ENCODE measurements around the gene SEMA3C. TPM values are rescaled to one million over a fixed set of nuclear protein-coding genes. Genes with fewer than 3 reads are reported as not detected.

The SEMA3C gene
- total RNA-seq, 2 donors from 2014 or later = 3.0 to 3.4 TPM

DNA sequence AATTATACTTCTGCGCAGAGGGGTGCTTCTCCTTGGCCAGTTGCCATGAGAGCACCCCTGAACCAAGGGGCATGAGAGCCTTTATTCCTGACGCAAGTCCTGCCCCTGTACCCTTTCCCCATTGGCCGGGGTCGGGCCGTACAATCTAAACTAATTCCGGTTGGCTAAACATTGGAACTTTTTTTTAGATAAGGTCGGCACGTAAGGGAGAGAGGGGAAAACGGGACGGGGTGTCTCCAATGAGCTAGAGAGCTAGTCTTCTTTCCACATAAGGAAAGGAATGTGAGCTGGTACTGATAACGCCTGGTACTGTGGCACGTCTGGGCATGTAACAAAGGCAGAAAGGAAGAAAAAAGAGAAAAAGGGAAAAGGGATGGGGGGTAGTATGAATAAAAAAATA lies 183.5 kb downstream of the SEMA3C start:
- Histone ChIP-seq H3K4me3 (no peak overlapping the region), H3K36me3 (replicated peaks in 1 of 2; ENCODE audit: insufficient read depth in 1 of 2, low read depth in 2 of 2) (no peaks in the 10 kb centered on the region), H3K4me1 (no peaks in the 10 kb centered on the region), H3K9me3 (no peaks in the 10 kb centered on the region), H3K27me3 (no peaks in the 10 kb centered on the region), H3K27ac (no peak overlapping the region)
- intact Hi-C loops (cut with DNase I) = no loop called here
- ATAC-seq (no peak), DNase-seq (no peak)
- TF ChIP-seq, protein P1, sequence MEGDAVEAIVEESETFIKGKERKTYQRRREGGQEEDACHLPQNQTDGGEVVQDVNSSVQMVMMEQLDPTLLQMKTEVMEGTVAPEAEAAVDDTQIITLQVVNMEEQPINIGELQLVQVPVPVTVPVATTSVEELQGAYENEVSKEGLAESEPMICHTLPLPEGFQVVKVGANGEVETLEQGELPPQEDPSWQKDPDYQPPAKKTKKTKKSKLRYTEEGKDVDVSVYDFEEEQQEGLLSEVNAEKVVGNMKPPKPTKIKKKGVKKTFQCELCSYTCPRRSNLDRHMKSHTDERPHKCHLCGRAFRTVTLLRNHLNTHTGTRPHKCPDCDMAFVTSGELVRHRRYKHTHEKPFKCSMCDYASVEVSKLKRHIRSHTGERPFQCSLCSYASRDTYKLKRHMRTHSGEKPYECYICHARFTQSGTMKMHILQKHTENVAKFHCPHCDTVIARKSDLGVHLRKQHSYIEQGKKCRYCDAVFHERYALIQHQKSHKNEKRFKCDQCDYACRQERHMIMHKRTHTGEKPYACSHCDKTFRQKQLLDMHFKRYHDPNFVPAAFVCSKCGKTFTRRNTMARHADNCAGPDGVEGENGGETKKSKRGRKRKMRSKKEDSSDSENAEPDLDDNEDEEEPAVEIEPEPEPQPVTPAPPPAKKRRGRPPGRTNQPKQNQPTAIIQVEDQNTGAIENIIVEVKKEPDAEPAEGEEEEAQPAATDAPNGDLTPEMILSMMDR (IDR thresholded peaks at IDR 0.05) = no peak
- WGBS, 2 donors = 88 to 91% methylated on average over 12 of the region's 12 CpGs

DNA sequence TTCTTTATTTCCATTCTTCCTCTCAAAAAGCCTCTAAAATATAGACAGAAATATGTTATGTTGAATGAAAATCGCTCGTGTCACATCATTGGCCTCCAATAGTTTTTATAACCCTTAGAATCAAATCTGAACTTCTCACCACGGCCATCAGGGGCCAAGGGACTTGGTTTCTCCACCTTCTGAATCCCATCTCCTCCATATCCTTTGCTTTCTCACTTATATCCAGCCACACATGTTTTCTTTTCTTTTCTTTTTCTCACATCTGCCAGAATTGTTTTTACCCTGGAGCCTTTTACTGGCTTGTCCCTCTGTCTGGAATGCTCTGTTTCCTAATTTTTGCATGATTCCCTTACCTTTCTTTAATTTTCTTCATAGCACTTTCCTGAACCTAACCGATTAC lies 184.8 kb downstream of the SEMA3C start:
- H3K27me3 ChIP-seq = no peaks in the 10 kb centered on the region
- H3K4me1 ChIP-seq = no peaks in the 10 kb centered on the region
- ATAC-seq = no peak
- no peak for TF ChIP-seq POLR2A (IDR thresholded peaks at IDR 0.05)
- TF ChIP-seq, protein P1 (IDR thresholded peaks at IDR 0.05) = no peak
- intact Hi-C loops (cut with DNase I) = no loop called here
- H3K4me3 ChIP-seq = no peak overlapping the region
- no peak for DNase-seq
- no peak overlapping the region for H3K27ac ChIP-seq
- WGBS, 2 donors = 78 to 83% methylated on average over 4 of the region's 4 CpGs
- H3K9me3 ChIP-seq = no peaks in the 10 kb centered on the region
- H3K36me3 ChIP-seq (replicated peaks in 1 of 2; ENCODE audit: insufficient read depth in 1 of 2, low read depth in 2 of 2) = no peaks in the 10 kb centered on the region

DNA sequence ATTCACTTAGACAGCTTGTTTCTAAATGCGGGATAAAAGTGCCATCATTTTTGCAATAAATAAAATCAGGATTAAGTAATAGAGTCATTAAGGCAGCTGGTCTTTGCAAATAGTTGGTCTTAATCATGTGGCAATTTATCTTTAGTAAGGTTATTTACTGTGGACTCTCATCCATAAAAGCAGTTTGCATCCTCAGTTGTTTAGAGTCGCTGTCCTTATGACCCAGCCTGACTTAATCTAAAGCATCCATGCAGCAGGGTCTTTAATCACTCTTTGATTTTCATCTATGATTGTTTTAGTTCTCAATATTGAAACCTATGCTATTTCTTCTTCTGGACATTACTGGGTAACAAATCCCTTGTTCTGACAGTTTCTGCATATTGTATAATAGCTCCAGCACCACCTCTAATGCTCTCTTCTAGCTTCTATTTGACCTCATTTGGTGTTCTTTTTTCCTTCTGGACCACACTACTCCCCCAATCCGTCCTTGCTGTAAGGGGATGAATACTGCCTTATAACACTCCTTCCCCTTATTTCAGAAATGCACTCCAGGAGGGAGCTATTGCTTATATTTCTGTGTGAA lies 185.4 kb downstream of the SEMA3C start:
- H3K27ac ChIP-seq = no peak overlapping the region
- H3K4me1 ChIP-seq = no peaks in the 10 kb centered on the region
- no peaks in the 10 kb centered on the region for H3K27me3 ChIP-seq
- TF ChIP-seq, protein P1 (IDR thresholded peaks at IDR 0.05) = no peak
- no peak for TF ChIP-seq POLR2A (IDR thresholded peaks at IDR 0.05)
- DNase-seq (no peak), ATAC-seq (no peak)
- no peaks in the 10 kb centered on the region for H3K9me3 ChIP-seq
- H3K4me3 ChIP-seq = no peak overlapping the region
- intact Hi-C loops (cut with DNase I) = no loop called here
- H3K36me3 ChIP-seq (replicated peaks in 1 of 2; ENCODE audit: insufficient read depth in 1 of 2, low read depth in 2 of 2) = no peaks in the 10 kb centered on the region
- 41 to 48% methylated on average over 3 of the region's 3 CpGs for WGBS, 2 donors

DNA sequence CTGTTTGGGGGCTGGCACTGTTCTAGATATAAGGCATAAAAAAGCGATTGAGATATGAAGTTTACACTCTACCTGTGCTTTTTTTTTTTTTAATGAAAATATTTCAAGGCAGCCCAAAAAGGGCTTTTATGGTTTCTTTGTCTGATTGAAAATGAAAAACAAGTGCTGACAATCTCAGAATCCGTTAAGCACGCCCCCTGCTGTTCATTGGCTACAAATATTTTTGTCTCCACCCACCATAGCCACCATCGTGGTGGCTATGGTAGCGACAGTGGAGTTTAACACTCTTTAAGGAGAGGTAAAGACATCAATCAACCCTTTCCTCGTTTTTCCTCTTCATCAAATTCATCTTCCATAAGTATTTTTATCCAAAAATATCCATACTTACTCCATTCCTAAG lies 186.2 kb downstream of the SEMA3C start:
- 47 to 51% methylated on average over 6 of the region's 6 CpGs for WGBS, 2 donors
- Histone ChIP-seq H3K4me1 (no peaks in the 10 kb centered on the region), H3K27me3 (no peaks in the 10 kb centered on the region), H3K4me3 (no peak overlapping the region), H3K27ac (no peak overlapping the region), H3K9me3 (no peaks in the 10 kb centered on the region), H3K36me3 (replicated peaks in 1 of 2; ENCODE audit: insufficient read depth in 1 of 2, low read depth in 2 of 2) (no peaks in the 10 kb centered on the region)
- TF ChIP-seq, protein P1 (IDR thresholded peaks at IDR 0.05) = no peak
- no peak for TF ChIP-seq POLR2A (IDR thresholded peaks at IDR 0.05)
- DNase-seq (no peak), ATAC-seq (no peak)
- intact Hi-C loops (cut with DNase I) = no loop called here

DNA sequence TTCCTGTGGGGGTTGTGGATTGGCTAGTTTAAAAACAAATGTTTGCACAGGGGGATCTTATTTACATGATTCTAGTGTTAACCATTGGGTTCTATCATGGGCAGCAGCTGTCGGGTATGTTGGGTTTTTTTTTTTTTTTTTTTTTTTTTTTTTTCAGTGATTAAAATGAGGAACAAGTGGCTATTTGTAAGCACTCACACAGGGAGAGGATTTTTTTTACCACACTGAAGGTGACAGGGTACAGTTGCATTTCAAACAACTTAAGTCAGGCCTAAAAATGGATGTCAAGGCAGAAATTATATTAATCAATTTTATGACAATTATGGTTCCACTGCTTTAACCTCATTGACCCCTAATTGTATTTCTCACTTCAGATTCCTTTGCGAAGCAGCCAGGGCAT lies 187.6 kb downstream of the SEMA3C start:
- no peak for DNase-seq
- H3K27me3 ChIP-seq = no peaks in the 10 kb centered on the region
- ATAC-seq = no peak
- no peak overlapping the region for H3K27ac ChIP-seq
- intact Hi-C loops (cut with DNase I) = no loop called here
- TF ChIP-seq, protein P1 (IDR thresholded peaks at IDR 0.05) = no peak
- no peak for TF ChIP-seq POLR2A (IDR thresholded peaks at IDR 0.05)
- H3K4me1 ChIP-seq = no peaks in the 10 kb centered on the region
- no peaks in the 10 kb centered on the region for H3K9me3 ChIP-seq
- WGBS, 2 donors = 50 to 66% methylated on average over 2 of the region's 2 CpGs
- H3K4me3 ChIP-seq = no peak overlapping the region
- H3K36me3 ChIP-seq (replicated peaks in 1 of 2; ENCODE audit: insufficient read depth in 1 of 2, low read depth in 2 of 2) = no peaks in the 10 kb centered on the region
